HPDE6-E6E7 (cell line): Measurements from ENCODE around the gene AIF1.

Experiments
- DNase-seq: peaks from one replicate; pipeline ENCODE4 v3.0.0; 2011; ENCODE audit warnings: missing footprints; ENCODE audit errors: extremely low spot score

AIF1 gene

DNA sequence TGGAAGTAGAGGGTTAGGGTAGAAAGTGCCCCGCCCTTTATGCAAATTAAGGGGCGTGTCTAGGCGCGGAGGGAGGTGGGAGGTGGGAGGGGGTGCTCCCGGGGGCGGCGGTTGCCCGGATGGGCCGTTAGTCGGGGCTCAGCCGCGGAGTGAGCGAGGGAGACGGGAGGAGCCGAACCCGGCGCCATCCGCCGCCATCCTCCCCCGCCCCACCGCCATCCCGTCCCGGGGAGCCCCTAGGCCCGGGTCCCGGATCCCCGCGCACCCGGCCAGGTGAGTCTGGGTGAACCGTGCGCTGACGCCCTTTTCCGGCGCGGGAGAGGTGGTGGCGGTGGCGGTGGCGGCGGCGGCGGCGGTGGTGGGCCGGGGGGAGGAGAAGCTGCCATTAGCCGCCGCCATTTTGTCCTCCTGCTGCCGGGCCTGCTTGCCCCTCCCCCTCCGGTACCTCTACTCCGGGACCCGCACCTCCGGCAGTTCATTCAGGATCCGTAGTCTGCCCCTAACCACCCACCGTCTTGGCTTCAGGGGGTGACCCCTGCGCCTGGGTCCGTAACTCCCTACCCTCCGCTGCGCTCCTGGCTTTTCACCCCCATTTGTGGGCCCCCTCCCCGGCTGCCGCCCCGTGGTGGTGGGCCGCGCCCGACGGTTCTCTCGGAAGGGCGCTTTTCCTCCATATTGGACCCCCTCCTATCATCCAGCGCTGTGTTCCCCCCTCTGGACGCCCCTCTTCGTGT lies 5.7 kb downstream of the AIF1 start, which contains the start of gene PRRC2A:
Gene PRRC2A, plus strand, starts transcription at position 130 of the 734 bp plus-strand sequence. CDS start 2,075 bp downstream, outside the sequence.
- DNase-seq: peak; percentile 41

DNA sequence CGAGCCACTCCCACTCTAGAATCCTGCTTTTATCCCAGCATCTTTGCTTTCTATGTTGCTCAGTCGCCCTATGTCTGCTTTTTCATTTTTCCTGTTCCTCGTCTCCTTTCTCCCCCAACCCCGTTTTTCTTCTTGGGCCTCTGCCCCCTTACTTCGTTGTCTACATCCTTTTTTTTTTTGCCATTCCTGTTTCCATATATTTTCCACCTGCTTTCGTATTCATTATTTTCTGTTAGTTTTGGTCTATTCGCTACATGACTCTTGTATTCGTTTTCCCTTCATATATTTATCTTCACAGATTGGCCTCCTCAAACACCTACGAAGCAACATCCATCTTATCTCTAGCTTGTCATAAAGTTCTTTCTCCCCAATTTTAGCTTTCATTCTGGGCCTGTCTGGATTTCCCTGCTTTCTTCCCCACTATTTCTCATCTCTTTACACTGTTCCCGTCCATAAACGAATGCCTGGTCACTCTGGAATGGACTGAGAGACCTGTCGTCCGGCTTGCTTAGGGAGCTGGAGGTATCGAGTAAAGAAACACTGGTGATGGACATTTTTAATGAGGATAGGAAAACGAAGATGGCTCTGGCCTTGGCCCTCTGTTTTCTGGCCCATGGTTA lies 6.4 kb downstream of the AIF1 start:
- no peak for DNase-seq

DNA sequence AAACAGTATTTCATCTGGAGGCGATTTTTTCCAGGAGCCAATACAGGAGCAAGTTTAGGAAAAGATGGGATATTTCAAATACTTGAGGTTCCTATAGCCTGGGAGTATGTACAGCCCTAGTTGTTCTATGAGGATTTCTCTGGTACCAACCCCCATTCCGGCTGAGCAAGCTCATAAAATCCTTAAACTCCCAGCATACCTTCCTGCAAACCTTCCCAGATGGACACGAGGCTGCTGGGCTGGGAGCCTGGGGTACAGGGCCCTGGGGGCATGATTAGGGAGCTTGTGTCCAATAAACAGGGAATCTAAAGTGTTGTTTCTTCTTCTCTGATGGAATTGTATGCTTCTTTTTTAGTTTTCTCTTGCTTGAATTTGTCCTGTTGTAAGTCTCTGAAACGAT lies 7.0 kb downstream of the AIF1 start:
- no peak for DNase-seq

DNA sequence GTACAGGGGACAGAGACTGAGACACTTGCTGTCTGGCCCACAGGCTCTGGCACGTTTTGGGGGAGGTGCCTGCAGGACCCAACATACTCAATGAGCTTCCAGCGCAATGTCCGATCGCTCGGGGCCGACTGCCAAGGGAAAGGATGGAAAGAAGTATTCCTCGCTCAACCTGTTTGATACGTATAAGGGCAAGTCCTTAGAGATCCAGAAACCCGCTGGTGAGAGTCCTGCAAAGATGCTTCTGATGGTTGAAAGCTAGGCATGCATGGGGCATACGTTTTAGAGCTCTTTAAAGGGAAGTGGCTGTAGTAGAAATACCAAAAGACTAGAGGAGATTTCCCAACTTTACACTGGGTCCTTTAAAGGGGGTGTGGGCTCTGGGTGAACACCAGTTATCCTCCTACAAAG lies 7.7 kb downstream of the AIF1 start:
- peak; percentile 25 for DNase-seq

DNA sequence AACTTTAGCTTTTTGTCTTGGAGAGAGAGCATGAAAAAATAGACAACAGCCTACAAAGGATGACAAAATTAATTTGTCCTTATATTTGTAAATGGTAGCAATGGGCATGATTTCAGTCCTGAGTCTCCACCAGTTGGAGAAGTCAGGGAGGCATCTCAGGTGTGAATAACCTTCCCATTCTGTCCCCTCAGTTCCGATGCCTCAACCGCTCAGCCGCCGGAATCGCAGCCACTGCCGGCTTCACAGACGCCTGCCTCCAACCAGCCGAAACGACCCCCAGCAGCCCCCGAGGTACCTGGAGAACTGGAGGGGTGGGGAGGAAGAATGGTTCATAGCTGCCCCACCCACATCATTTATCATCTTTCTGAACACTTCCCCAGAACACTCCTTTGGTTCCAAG lies 9.0 kb downstream of the AIF1 start:
- DNase-seq: no peak

DNA sequence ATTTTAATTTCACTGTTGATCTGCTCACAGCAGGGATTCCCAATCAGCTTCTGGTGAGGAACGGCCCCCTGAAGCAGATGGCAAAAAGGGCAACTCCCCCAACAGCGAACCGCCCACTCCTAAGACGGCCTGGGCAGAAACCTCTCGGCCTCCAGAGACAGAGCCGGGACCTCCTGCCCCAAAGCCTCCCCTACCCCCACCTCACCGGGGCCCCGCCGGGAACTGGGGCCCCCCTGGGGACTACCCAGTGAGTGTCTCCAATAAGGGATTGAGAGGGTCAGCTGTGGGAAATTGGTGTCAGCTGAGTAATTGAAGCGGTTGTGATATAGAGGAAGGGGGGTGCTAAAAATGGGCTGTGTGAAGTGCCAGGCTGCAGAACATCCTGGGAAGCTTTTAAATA lies 11.9 kb downstream of the AIF1 start:
- DNase-seq: no peak

DNA sequence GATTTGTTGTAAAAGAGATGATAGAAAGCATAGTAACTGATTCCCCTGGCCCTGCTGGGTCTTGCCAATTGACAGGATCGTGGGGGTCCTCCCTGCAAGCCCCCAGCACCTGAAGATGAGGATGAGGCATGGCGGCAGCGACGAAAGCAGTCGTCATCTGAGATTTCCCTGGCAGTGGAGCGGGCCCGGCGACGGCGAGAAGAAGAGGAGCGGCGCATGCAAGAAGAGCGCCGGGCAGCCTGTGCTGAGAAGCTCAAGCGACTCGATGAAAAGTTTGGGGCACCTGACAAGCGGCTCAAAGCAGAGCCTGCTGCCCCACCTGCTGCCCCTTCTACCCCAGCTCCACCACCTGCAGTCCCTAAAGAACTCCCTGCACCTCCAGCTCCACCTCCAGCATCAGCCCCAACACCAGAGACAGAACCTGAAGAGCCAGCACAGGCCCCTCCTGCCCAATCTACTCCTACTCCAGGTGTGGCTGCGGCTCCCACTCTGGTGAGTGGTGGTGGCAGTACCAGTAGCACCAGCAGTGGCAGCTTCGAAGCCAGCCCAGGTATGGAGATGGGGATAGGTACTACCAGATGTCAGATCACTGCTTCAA lies 12.8 kb downstream of the AIF1 start:
- no peak for DNase-seq

DNA sequence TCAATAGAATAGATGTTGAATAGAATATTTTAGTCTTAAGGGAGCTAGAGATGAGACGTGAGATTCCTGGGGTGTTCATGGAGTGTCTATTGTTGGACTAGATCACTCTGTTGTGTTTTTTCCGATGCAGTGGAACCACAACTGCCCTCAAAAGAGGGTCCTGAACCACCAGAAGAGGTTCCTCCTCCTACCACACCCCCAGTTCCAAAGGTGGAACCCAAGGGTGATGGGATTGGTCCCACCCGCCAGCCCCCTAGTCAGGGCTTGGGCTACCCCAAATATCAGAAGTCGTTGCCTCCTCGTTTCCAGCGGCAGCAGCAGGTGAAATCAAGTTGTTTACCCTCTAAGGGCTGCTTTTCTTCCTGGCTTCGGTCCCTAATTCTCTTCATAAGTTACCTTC lies 14.0 kb downstream of the AIF1 start:
- no peak for DNase-seq

DNA sequence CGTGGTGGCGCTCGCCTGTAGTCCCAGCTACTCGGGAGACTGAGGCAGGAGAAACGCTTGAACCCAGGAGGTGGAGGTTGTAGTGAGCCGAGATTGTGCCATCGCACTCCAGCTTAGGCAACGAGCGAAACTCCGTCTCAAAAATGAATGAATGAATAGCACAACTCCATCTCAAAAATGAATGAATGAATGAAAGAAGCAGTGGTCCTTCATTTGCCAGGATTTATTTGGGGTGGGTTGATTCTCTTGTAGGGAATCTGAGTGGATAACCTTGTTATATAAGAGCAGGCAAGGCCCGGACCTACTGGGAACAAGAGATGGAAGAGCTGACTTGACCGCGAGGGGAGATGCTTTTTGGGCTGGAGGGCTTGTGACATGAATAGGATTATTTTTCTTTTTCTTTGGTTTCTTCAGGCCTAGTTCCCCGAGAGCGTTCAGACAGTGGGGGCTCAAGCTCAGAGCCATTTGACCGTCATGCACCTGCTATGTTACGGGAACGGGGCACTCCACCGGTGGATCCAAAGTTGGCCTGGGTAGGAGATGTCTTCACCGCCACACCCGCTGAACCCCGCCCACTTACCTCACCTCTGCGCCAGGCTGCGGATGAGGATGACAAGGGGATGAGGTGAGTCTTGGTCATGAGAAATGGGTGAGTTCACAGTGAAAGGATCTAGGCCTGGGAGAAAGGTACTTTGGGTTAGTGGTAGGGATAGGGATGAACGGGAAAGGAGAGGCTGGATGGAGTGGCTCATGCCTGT lies 15.3 kb downstream of the AIF1 start:
- DNase-seq: no peak

DNA sequence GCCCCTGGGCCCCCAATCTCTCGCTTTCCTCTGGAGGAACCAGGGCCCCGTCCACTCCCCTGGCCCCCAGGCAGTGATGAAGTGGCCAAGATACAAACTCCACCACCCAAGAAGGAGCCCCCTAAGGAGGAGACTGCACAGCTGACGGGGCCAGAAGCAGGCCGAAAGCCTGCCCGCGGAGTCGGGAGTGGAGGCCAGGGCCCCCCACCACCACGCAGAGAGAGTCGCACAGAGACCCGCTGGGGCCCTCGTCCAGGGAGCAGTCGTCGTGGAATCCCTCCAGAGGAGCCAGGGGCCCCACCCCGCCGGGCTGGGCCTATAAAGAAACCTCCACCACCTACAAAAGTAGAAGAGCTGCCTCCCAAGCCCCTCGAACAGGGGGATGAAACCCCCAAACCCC lies 16.2 kb downstream of the AIF1 start:
- DNase-seq: no peak

DNA sequence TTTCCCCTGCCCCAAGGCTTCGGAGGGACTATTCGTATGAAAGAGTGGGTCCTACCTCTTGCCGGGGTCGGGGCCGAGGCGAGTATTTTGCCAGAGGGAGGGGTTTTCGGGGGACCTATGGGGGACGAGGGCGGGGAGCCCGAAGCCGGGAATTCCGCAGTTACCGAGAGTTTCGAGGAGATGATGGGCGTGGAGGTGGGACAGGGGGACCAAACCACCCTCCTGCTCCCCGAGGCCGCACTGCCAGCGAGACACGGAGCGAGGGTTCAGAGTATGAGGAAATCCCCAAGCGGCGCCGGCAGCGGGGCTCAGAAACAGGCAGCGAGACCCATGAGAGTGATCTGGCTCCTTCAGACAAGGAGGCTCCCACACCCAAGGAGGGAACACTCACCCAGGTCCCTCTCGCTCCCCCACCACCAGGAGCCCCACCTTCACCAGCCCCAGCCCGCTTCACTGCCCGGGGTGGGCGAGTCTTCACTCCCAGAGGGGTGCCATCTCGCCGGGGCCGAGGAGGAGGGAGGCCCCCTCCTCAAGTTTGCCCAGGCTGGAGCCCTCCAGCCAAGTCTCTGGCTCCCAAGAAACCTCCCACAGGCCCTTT lies 16.7 kb downstream of the AIF1 start:
- no peak for DNase-seq

DNA sequence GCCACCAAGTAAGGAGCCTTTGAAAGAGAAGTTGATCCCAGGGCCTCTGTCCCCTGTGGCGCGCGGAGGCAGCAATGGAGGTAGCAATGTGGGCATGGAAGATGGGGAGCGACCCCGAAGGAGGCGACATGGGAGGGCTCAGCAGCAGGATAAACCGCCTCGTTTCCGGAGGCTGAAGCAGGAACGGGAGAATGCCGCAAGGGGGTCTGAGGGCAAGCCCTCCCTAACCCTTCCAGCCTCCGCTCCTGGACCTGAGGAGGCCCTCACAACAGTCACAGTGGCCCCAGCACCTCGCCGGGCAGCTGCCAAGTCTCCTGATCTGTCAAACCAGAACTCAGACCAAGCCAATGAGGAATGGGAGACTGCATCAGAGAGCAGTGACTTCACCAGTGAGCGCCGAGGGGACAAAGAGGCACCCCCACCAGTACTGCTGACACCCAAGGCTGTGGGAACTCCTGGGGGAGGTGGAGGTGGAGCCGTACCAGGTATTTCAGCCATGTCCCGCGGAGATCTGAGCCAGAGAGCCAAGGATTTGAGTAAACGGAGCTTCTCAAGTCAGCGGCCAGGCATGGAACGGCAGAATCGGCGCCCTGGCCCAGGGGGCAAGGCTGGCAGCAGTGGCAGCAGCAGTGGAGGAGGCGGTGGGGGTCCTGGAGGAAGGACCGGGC lies 17.4 kb downstream of the AIF1 start:
- no peak for DNase-seq

DNA sequence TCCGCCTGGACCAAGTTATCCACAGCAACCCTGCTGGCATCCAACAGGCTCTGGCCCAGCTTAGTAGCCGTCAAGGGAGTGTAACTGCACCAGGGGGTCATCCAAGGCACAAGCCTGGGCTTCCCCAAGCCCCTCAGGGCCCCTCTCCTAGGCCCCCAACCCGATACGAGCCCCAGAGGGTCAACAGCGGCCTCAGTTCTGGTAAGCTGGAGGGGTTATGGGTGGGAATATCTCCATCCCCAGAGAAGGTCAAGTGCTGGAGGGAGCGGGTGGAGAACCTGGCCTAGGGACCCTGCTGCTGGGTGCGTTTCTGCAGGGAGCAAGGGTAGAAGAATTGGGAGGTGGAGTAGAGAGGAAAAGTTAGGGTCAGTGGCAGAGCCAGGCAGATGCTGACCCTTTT lies 18.4 kb downstream of the AIF1 start:
- no peak for DNase-seq

DNA sequence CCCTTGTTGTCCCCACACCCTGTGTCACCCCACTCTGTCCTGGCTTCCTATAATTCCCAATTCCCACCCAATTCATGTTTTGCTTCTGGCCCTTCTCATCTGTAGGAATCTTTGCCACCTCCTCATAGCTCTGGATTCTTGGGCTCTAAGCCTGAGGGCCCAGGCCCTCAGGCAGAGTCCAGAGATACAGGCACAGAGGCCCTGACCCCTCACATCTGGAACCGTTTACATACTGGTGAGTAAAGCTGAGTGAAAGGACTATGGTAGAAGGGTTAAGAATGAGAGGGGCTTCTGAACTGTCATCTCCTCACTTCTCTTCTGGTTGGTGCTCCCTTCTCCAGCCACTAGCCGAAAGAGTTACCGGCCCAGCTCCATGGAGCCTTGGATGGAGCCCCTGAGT lies 19.1 kb downstream of the AIF1 start:
- no peak for DNase-seq

DNA sequence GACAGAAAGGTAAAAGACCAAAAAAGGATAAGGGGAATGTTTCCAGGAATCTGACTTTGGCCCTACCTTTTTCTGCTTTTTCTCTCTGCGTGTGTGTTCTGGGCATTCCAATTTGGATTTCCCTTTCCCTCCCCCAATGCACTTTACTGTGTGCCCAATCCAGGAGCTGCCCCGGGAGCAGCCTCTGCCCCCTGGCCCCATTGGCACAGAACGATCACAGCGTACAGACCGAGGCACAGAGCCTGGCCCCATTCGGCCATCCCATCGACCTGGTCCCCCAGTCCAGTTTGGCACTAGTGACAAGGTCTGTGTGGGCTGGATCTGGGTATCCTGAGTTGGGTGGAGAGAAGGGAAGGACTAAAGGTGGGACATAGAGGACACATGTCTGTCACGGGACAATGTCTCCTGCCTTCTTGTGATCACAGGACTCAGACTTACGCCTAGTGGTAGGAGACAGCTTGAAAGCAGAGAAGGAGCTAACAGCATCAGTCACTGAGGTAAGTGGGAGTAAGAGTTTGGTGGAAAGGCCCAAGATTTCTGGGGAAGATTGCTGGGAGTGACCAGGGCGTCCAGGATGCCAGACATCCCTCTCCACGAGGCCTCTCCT lies 20.0 kb downstream of the AIF1 start:
- no peak for DNase-seq

DNA sequence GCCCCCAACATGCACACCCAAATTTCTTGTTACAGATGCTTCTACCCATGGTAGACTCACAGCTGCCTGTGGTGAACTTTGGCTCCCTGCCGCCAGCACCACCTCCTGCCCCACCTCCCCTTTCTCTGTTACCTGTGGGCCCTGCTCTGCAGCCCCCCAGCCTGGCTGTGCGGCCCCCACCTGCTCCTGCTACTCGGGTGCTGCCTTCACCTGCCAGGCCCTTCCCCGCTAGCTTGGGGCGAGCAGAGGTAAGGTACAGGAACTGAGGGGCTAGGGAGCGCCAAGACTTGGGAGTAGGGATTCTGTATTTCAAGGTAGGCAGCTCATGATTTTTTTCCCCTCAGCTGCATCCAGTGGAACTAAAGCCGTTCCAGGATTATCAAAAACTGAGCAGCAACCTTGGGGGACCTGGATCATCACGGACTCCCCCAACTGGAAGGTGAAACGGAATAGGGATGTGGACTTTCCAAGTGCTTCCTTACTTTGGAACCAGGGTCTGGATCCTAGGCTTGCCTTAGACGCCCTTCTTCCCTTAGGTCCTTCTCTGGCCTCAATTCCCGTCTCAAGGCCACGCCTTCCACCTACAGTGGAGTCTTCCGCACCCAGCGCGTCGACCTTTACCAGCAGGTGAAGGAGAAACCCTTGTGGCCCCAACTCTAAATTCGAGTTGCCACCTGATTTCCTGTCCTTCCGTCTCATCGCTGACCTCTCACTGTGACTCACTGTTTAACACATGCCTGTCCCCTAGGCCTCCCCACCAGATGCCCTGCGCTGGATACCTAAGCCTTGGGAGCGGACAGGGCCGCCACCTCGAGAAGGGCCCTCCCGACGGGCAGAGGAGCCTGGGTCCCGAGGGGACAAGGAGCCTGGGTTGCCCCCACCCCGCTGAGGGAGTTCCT lies 21.9 kb downstream of the AIF1 start:
- no peak for DNase-seq

DNA sequence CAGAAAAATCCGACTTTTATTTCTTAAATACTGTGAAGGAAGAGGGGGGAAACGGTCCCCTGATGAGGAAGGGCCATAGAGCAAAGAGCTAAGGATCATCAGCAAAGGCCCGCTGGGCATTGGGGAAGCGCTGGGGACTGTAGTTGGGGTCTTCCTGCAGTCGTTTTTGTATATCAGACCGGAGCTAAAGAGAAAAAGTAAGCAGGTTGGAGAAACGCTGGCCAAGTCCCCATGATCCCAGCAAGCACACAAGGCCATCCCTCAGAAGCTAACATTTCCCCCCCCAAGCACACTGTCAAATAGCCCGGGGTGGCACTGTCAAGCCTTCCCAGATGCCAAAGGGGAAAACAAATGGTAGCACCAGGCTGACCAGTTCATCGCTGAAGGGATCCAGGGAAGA lies 24.0 kb downstream of the AIF1 start:
- no peak for DNase-seq

DNA sequence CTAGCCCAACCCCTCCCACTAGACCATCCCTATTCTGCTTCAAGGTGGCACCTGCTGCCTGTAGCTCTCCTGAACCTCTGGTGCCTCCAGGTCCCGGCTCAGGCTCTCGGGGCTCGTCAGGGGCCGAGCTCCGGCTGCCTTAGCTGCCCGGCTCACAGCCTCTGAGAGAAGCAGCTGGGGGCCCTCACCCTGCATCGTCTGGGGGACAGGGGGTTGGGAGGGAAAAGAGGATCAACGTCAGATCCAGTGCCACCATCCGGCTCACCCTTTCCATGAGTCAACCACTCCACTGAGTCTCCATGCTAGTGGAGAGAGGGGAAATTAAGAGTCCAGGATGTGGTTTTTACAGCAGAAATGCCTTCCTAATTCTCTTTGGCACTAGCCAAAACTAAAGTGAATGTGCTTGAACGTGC lies 24.4 kb downstream of the AIF1 start:
- DNase-seq: no peak

DNA sequence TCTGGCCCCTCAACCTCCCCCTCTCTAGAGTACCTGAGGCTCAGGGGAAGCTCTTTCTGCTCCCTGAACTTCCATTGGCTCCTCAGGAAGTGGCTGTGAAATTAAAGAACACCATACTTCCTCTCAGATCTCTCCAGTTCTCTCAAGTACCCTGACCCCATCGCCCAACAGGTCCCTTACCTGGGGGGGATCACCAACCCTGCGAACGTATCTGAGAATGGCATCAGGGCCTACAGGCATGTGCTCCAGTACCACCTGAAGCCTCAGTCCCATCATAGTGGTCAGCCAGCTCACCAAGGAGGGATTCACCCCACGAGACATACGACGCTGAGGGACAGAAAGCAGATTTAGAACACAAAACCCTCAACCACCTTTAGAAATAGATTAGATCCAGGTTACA lies 25.6 kb downstream of the AIF1 start:
- no peak for DNase-seq

DNA sequence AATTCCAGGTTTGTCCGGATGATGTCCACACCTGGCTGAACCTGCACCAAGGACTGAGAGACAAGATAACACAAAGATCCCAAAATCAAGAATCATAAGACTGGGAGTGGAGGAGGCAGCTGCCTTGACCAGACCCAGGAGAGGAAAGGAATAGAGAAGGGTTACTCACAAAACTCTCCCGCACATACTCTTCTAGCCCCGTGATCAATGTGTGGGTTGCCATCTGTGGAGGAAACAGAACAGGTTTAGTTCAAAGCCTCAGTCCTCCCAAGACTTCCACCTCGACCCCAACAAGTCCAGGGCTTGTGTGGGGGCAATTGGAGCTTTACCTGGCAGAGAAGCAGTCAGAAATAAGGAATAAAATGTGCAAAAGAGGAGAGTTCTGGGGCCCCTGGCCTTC lies 26.3 kb downstream of the AIF1 start:
- no peak for DNase-seq
